Measurements from ENCODE around the gene TEC.

DNA sequence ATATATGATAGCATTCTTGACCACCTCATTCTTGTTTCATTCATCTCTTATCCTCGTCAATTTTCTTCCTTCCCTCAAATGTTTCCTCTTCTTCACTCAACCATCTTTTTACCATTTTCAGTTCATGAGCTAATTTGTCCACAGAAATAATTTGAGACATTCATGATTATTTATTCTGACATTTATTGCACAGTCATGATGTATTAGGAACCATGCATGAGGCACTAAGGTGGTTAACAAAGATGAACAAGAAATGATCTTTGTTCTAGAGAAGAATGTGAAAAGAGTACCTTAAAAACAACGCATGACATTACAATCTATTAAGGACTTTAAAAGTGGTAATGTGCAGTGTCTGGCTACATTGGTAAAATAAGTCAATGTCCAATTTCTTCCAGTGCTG, 27.9 kb downstream of the TEC start:
- TF ChIP-seq, protein P1, sequence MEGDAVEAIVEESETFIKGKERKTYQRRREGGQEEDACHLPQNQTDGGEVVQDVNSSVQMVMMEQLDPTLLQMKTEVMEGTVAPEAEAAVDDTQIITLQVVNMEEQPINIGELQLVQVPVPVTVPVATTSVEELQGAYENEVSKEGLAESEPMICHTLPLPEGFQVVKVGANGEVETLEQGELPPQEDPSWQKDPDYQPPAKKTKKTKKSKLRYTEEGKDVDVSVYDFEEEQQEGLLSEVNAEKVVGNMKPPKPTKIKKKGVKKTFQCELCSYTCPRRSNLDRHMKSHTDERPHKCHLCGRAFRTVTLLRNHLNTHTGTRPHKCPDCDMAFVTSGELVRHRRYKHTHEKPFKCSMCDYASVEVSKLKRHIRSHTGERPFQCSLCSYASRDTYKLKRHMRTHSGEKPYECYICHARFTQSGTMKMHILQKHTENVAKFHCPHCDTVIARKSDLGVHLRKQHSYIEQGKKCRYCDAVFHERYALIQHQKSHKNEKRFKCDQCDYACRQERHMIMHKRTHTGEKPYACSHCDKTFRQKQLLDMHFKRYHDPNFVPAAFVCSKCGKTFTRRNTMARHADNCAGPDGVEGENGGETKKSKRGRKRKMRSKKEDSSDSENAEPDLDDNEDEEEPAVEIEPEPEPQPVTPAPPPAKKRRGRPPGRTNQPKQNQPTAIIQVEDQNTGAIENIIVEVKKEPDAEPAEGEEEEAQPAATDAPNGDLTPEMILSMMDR (IDR thresholded peaks at IDR 0.05 in 4 of 5, conservative IDR thresholded peaks at IDR 0.05 in 1 of 5): no peak
- no peak for TF ChIP-seq POLR2A (IDR thresholded peaks at IDR 0.05)

All from gastrocnemius medialis (tissue), 4 donors.